Gastroesophageal sphincter (tissue), 4 donors: ENCODE data around the gene CERS1. TPM values are rescaled to one million over a fixed set of nuclear protein-coding genes. Genes with fewer than 3 reads are reported as not detected.

Experiments
- ATAC-seq: fragments of 150-250 bp; one replicate; pipeline ENCODE4 v1.9.1; 2016; ENCODE audit warnings: mild to moderate bottlenecking, moderate library complexity
- H3K27ac ChIP-seq, 4 donors: fragments of 200-600 bp; sonication (generic) in 3 of 4; 1 replicate in 3 of 4; 2 replicates in 1 of 4; pipeline ENCODE4 v1.5.1; 2016 to 2019
- H3K27me3 ChIP-seq: fragments of 200-600 bp; sonication (generic); one replicate; pipeline ENCODE4 v1.5.1; 2019
- H3K36me3 ChIP-seq, 2 donors: fragments of 200-600 bp; sonication (generic); one replicate each; pipeline ENCODE4 v1.5.1; 2019; ENCODE audit warnings: control low read depth in 1 of 2
- H3K4me1 ChIP-seq, 3 donors: fragments of 200-600 bp; sonication (generic); 1 replicate in 2 of 3; 2 replicates in 1 of 3; pipeline ENCODE4 v1.5.1; 2016 to 2019; ENCODE audit warnings: control low read depth in 2 of 3
- H3K4me3 ChIP-seq, 2 donors: fragments of 200-600 bp; sonication (generic); one replicate each; pipeline ENCODE4 v1.5.1; 2019; ENCODE audit warnings: mild to moderate bottlenecking in 1 of 2, moderate library complexity in 1 of 2
- H3K9me3 ChIP-seq, 3 donors: fragments of 200-600 bp; sonication (generic); one replicate each; pipeline ENCODE4 v1.5.1; 2017 to 2019; ENCODE audit warnings: control low read depth in 2 of 3
- CTCF ChIP-seq, 4 experiments: fragments of 200-600 bp in 2 of 4; fragments of 450-650 bp in 2 of 4; sonication (generic) in 1 of 4; IDR thresholded peaks; one replicate each; pipeline ENCODE4 v1.5.1; 2017 to 2019; ENCODE audit warnings: antibody characterized with exemption in 4 of 4, mild to moderate bottlenecking in 2 of 4, moderate library complexity in 2 of 4
- EP300 ChIP-seq: sonication (generic); formaldehyde crosslinking; IDR thresholded peaks from one replicate; pipeline ENCODE4 v1.6.1; 2017; ENCODE audit warnings: antibody characterized with exemption, mild to moderate bottlenecking
- POLR2A ChIP-seq, 2 donors: fragments of 450-650 bp; IDR thresholded peaks; one replicate each; pipeline ENCODE4 v1.6.1; 2017; ENCODE audit warnings: antibody characterized with exemption in 2 of 2, mild to moderate bottlenecking in 2 of 2, moderate library complexity in 1 of 2
- POLR2AphosphoS5 ChIP-seq: sonication (generic); formaldehyde crosslinking; IDR thresholded peaks from one replicate; pipeline ENCODE4 v1.6.1; 2017; ENCODE audit warnings: antibody characterized with exemption
- WGBS, 2 donors: methylation state at CpG; one replicate each; pipeline ENCODE4 v1.1.5; 2018; ENCODE audit warnings: low coverage in 1 of 2; 5-methylcytosine and 5-hydroxymethylcytosine counted together
- total RNA-seq, 4 donors: library from RNA; depleted of rRNA; stranded (reverse); fragments of >200 nt; gene quantifications; one replicate each; pipeline ENCODE4 v1.1.0, GENCODE V29; 2016

The CERS1 gene
- total RNA-seq, 4 donors from 2014 or later = 0.73 to 1.3 (median 0.81) TPM; not detected in 1

- TF ChIP-seq CTCF (IDR thresholded peaks at IDR 0.05) (no peak), POLR2A (IDR thresholded peaks at IDR 0.05) (no peak), EP300 (no peak), POLR2AphosphoS5 (no peak)
- Histone ChIP-seq H3K4me3 (no peak overlapping the region), H3K36me3 (peaks cover 0 to 100% of the 10 kb centered on the region in 2 donors), H3K4me1 (peaks cover 0 to 25% (median 3%) of the 10 kb centered on the region in 3 donors), H3K27me3 (no peaks in the 10 kb centered on the region), H3K27ac (peak overlapping the region in 1 of 4 donors; percentile 36), H3K9me3 (no peaks in the 10 kb centered on the region)
- WGBS, 2 donors = 79 to 94% methylated on average over 5 to 7 of the region's 21 CpGs
- no peak for ATAC-seq
Observed at GRCh38 chr19:18858906-18859646, 36.9 kb downstream of the CERS1 start.

GRCh38 chr19:18857223-18857622 is 38.7 kb downstream of the CERS1 start:
- Histone ChIP-seq H3K27me3 (no peaks in the 10 kb centered on the region), H3K4me3 (no peak overlapping the region), H3K9me3 (no peaks in the 10 kb centered on the region), H3K27ac (no peak overlapping the region), H3K4me1 (peaks cover 0 to 25% (median 3%) of the 10 kb centered on the region in 3 donors), H3K36me3 (peaks cover 0 to 100% of the 10 kb centered on the region in 2 donors)
- WGBS, 2 donors = 80% methylated on average over 1 of the region's 13 CpGs; no CpG with 5 or more reads in 1 of the 2 donors
- no peak for TF ChIP-seq EP300
- no peak for TF ChIP-seq POLR2AphosphoS5
- no peak for TF ChIP-seq POLR2A (IDR thresholded peaks at IDR 0.05)
- no peak for TF ChIP-seq CTCF (IDR thresholded peaks at IDR 0.05)
- ATAC-seq = no peak

- no peak for TF ChIP-seq POLR2AphosphoS5
- no peak for TF ChIP-seq POLR2A (IDR thresholded peaks at IDR 0.05)
- peak in 1 of 4 experiments; percentile 12 for TF ChIP-seq CTCF (IDR thresholded peaks at IDR 0.05)
- TF ChIP-seq EP300 = no peak
- 66 to 81% methylated on average over 4 to 6 of the region's 22 CpGs for WGBS, 2 donors
- no peak for ATAC-seq
- no peaks in the 10 kb centered on the region for H3K9me3 ChIP-seq
- no peak overlapping the region for H3K4me3 ChIP-seq
- H3K36me3 ChIP-seq = peaks cover 0 to 100% of the 10 kb centered on the region in 2 donors
- no peaks in the 10 kb centered on the region for H3K27me3 ChIP-seq
- no peak overlapping the region for H3K27ac ChIP-seq
- peaks cover 0 to 31% (median 3%) of the 10 kb centered on the region in 3 donors for H3K4me1 ChIP-seq
Observed at GRCh38 chr19:18856385-18857126, 39.4 kb downstream of the CERS1 start.

- 87 to 92% methylated on average over 6 to 12 of the region's 27 CpGs for WGBS, 2 donors
- Histone ChIP-seq H3K9me3 (no peaks in the 10 kb centered on the region), H3K27ac (no peak overlapping the region), H3K27me3 (no peaks in the 10 kb centered on the region), H3K4me3 (no peak overlapping the region), H3K4me1 (peaks cover 0 to 39% (median 5%) of the 10 kb centered on the region in 3 donors), H3K36me3 (peaks cover 0 to 100% of the 10 kb centered on the region in 2 donors)
- ATAC-seq = no peak
- no peak for TF ChIP-seq POLR2A (IDR thresholded peaks at IDR 0.05)
- no peak for TF ChIP-seq EP300
- TF ChIP-seq CTCF (IDR thresholded peaks at IDR 0.05) = no peak
- TF ChIP-seq POLR2AphosphoS5 = no peak
Observed at GRCh38 chr19:18855647-18856384, 40.1 kb downstream of the CERS1 start.
